GM21367 (cell line): ENCODE results near the gene YLPM1.
A peak's percentile ranks its signal among the peaks of the same experiment; 100 is the strongest.
"Not testable (repeated sequence)": the region's sequence is repeated elsewhere in the genome, so short reads cannot be mapped to it uniquely, and the experiment has no call there.

Experiments
- ATAC-seq: cut with Tn5 transposase; IDR thresholded peaks from one replicate; pipeline ENCODE4 v1.9.1; 2021; ENCODE audit not compliant: unreplicated experiment

YLPM1 gene

GRCh38 chr14:74762917-74763802, at the start of gene YLPM1:
TSS of gene YLPM1 (plus strand) at chr14:74763316. CDS start at chr14:74763490, 174 bp downstream.
- ATAC-seq: peak; percentile 83

GRCh38 chr14:74713395-74713735, 49.8 kb upstream of the YLPM1 start:
- ATAC-seq: no peak

GRCh38 chr14:74720526-74720925, 42.6 kb upstream of the YLPM1 start:
- ATAC-seq: no peak

GRCh38 chr14:74723134-74723533, 40.0 kb upstream of the YLPM1 start:
- no peak for ATAC-seq

- no peak for ATAC-seq
Measured at GRCh38 chr14:74732387-74732786, 30.7 kb upstream of the YLPM1 start.

GRCh38 chr14:74733221-74733620, 29.9 kb upstream of the YLPM1 start:
- ATAC-seq: no peak

- no peak for ATAC-seq
Measured at GRCh38 chr14:74735125-74735524, 28.0 kb upstream of the YLPM1 start.

- no peak for ATAC-seq
Measured at GRCh38 chr14:74737753-74738325, 25.3 kb upstream of the YLPM1 start.

GRCh38 chr14:74739293-74740030, 23.7 kb upstream of the YLPM1 start:
- ATAC-seq: no peak

- no peak for ATAC-seq
Measured at GRCh38 chr14:74747237-74747636, 15.9 kb upstream of the YLPM1 start.

GRCh38 chr14:74754157-74754556, 9.0 kb upstream of the YLPM1 start:
- no peak for ATAC-seq

GRCh38 chr14:74754899-74755298, 8.2 kb upstream of the YLPM1 start:
- no peak for ATAC-seq

- ATAC-seq: no peak
Measured at GRCh38 chr14:74756326-74756725, 6.8 kb upstream of the YLPM1 start.

GRCh38 chr14:74758505-74758904, 4.6 kb upstream of the YLPM1 start:
- ATAC-seq: not testable (repeated sequence)

GRCh38 chr14:74763803-74764531, 851 bp downstream of the YLPM1 start:
- no peak for ATAC-seq

GRCh38 chr14:74765721-74766120, 2.6 kb downstream of the YLPM1 start:
- ATAC-seq: no peak

GRCh38 chr14:74771399-74771798, 8.3 kb downstream of the YLPM1 start:
- no peak for ATAC-seq

- no peak for ATAC-seq
Measured at GRCh38 chr14:74784634-74785033, 21.5 kb downstream of the YLPM1 start.

GRCh38 chr14:74785056-74785613, 22.0 kb downstream of the YLPM1 start:
- ATAC-seq: no peak

GRCh38 chr14:74786796-74787315, 23.7 kb downstream of the YLPM1 start:
- ATAC-seq: no peak
